Measurements from ENCODE around the gene NRG4. TPM values are rescaled to one million over a fixed set of nuclear protein-coding genes. Genes with fewer than 3 reads are reported as not detected.

NRG4 gene
- total RNA-seq, 2 experiments from 2014 or later, result not detected

GRCh38 chr15:75947092-75947491 lies 65.1 kb downstream of the NRG4 start:
- no peak for DNase-seq
- Mint-ChIP-seq H3K9me3 (ENCODE audit: low read depth) (no peaks in the 10 kb centered on the region), H3K36me3 (ENCODE audit: low read depth) (no peaks in the 10 kb centered on the region), H3K4me1 (no peaks in the 10 kb centered on the region), H3K4me3 (no peak overlapping the region), H3K27ac (no peak overlapping the region), H3K27me3 (peaks cover 24% of the 10 kb centered on the region)
- intact Hi-C loops (cut with DNase I, micrococcal nuclease), result no loop called here
- CTCF ChIA-PET, result no interaction called here
- no peak for ATAC-seq
- POLR2A ChIA-PET, result no interaction called here

GRCh38 chr15:75945953-75946352 lies 66.3 kb downstream of the NRG4 start:
- DNase-seq (no peak), ATAC-seq (no peak)
- CTCF ChIA-PET, result no interaction called here
- POLR2A ChIA-PET, result no interaction called here
- Mint-ChIP-seq H3K4me1 (no peaks in the 10 kb centered on the region), H3K27ac (no peak overlapping the region), H3K27me3 (peaks cover 18% of the 10 kb centered on the region), H3K4me3 (no peak overlapping the region), H3K36me3 (ENCODE audit: low read depth) (no peaks in the 10 kb centered on the region), H3K9me3 (ENCODE audit: low read depth) (no peaks in the 10 kb centered on the region)
- intact Hi-C loops (cut with DNase I, micrococcal nuclease), result no loop called here

- no peak overlapping the region for H3K4me3 Mint-ChIP-seq
- intact Hi-C loops (cut with DNase I, micrococcal nuclease), result no loop called here
- ATAC-seq (no peak), DNase-seq (no peak)
- H3K36me3 Mint-ChIP-seq (ENCODE audit: low read depth), result no peaks in the 10 kb centered on the region
- H3K27ac Mint-ChIP-seq, result no peak overlapping the region
- ChIA-PET POLR2A (no interaction called here), CTCF (no interaction called here)
- no peaks in the 10 kb centered on the region for H3K4me1 Mint-ChIP-seq
- peaks cover 14% of the 10 kb centered on the region for H3K27me3 Mint-ChIP-seq
- peaks cover 9% of the 10 kb centered on the region for H3K9me3 Mint-ChIP-seq (ENCODE audit: low read depth)
Measured at GRCh38 chr15:75943713-75944215, 68.5 kb downstream of the NRG4 start.

- peaks cover 14% of the 10 kb centered on the region for H3K9me3 Mint-ChIP-seq (ENCODE audit: low read depth)
- H3K4me1 Mint-ChIP-seq, result no peaks in the 10 kb centered on the region
- POLR2A ChIA-PET, result no interaction called here
- CTCF ChIA-PET, result no interaction called here
- H3K36me3 Mint-ChIP-seq (ENCODE audit: low read depth), result peaks cover 5% of the 10 kb centered on the region
- H3K4me3 Mint-ChIP-seq, result no peak overlapping the region
- no peak for DNase-seq
- ATAC-seq, result no peak
- intact Hi-C loops (cut with DNase I, micrococcal nuclease), result no loop called here
- H3K27me3 Mint-ChIP-seq, result peaks cover 14% of the 10 kb centered on the region
- no peak overlapping the region for H3K27ac Mint-ChIP-seq
Measured at GRCh38 chr15:75943246-75943645, 69.0 kb downstream of the NRG4 start.

GRCh38 chr15:75942464-75942863 lies 69.8 kb downstream of the NRG4 start:
- DNase-seq (no peak), ATAC-seq (no peak)
- peaks cover 11% of the 10 kb centered on the region for H3K27me3 Mint-ChIP-seq
- intact Hi-C loops (cut with DNase I, micrococcal nuclease), result no loop called here
- peaks cover 21% of the 10 kb centered on the region for H3K9me3 Mint-ChIP-seq (ENCODE audit: low read depth)
- H3K36me3 Mint-ChIP-seq (ENCODE audit: low read depth), result peaks cover 13% of the 10 kb centered on the region
- no peak overlapping the region for H3K27ac Mint-ChIP-seq
- POLR2A ChIA-PET, result no interaction called here
- CTCF ChIA-PET, result no interaction called here
- no peaks in the 10 kb centered on the region for H3K4me1 Mint-ChIP-seq
- no peak overlapping the region for H3K4me3 Mint-ChIP-seq

- ATAC-seq (no peak), DNase-seq (no peak)
- Mint-ChIP-seq H3K27ac (no peak overlapping the region), H3K27me3 (no peaks in the 10 kb centered on the region), H3K4me3 (no peak overlapping the region), H3K36me3 (ENCODE audit: low read depth) (peaks cover 44% of the 10 kb centered on the region), H3K4me1 (peaks cover 13% of the 10 kb centered on the region), H3K9me3 (ENCODE audit: low read depth) (no peaks in the 10 kb centered on the region)
- intact Hi-C loops (cut with DNase I, micrococcal nuclease), result no loop called here
- ChIA-PET CTCF (interaction anchor here (1.0 kb wide), 1 partner anchor 9 kb away, joined by 3 read pairs; no protein-coding TSS in a partner anchor), POLR2A (no interaction called here)
Measured at GRCh38 chr15:75930866-75931265, 81.4 kb downstream of the NRG4 start.

- Mint-ChIP-seq H3K36me3 (ENCODE audit: low read depth) (peaks cover 42% of the 10 kb centered on the region), H3K27me3 (no peaks in the 10 kb centered on the region), H3K4me1 (peaks cover 17% of the 10 kb centered on the region), H3K4me3 (no peak overlapping the region), H3K27ac (no peak overlapping the region), H3K9me3 (ENCODE audit: low read depth) (no peaks in the 10 kb centered on the region)
- CTCF ChIA-PET, result interaction anchor here (0.8 to 1.5 kb wide), 3 partner anchors 9 to 52 kb away, joined by 3 to 8 read pairs (median 3); no protein-coding TSS in a partner anchor
- DNase-seq (peak; percentile 9), ATAC-seq (no peak)
- intact Hi-C loops (cut with DNase I, micrococcal nuclease), result no loop called here
- POLR2A ChIA-PET, result no interaction called here
Measured at GRCh38 chr15:75929799-75930565, 82.2 kb downstream of the NRG4 start.

- H3K4me1 Mint-ChIP-seq, result peaks cover 18% of the 10 kb centered on the region
- no peaks in the 10 kb centered on the region for H3K27me3 Mint-ChIP-seq
- no peaks in the 10 kb centered on the region for H3K9me3 Mint-ChIP-seq (ENCODE audit: low read depth)
- intact Hi-C loops (cut with DNase I, micrococcal nuclease), result no loop called here
- ATAC-seq, result no peak
- no peak for DNase-seq
- H3K27ac Mint-ChIP-seq, result no peak overlapping the region
- H3K4me3 Mint-ChIP-seq, result no peak overlapping the region
- ChIA-PET POLR2A (no interaction called here), CTCF (interaction anchor here (0.8 to 1.5 kb wide), 2 partner anchors 9 to 54 kb away, joined by 3 to 8 read pairs; no protein-coding TSS in a partner anchor)
- H3K36me3 Mint-ChIP-seq (ENCODE audit: low read depth), result peaks cover 38% of the 10 kb centered on the region
Measured at GRCh38 chr15:75928680-75929608, 83.3 kb downstream of the NRG4 start.

GRCh38 chr15:75927601-75928000 lies 84.6 kb downstream of the NRG4 start:
- no peak overlapping the region for H3K4me3 Mint-ChIP-seq
- H3K4me1 Mint-ChIP-seq, result peaks cover 23% of the 10 kb centered on the region
- intact Hi-C loops (cut with DNase I, micrococcal nuclease), result no loop called here
- POLR2A ChIA-PET, result no interaction called here
- ATAC-seq (no peak), DNase-seq (no peak)
- H3K9me3 Mint-ChIP-seq (ENCODE audit: low read depth), result no peaks in the 10 kb centered on the region
- H3K36me3 Mint-ChIP-seq (ENCODE audit: low read depth), result peaks cover 37% of the 10 kb centered on the region
- no peak overlapping the region for H3K27ac Mint-ChIP-seq
- CTCF ChIA-PET, result no interaction called here
- no peaks in the 10 kb centered on the region for H3K27me3 Mint-ChIP-seq

- Mint-ChIP-seq H3K4me1 (peaks cover 28% of the 10 kb centered on the region), H3K27me3 (no peaks in the 10 kb centered on the region), H3K4me3 (no peak overlapping the region), H3K9me3 (ENCODE audit: low read depth) (no peaks in the 10 kb centered on the region), H3K27ac (no peak overlapping the region), H3K36me3 (ENCODE audit: low read depth) (peaks cover 39% of the 10 kb centered on the region)
- no peak for DNase-seq
- intact Hi-C loops (cut with DNase I, micrococcal nuclease), result no loop called here
- ATAC-seq, result no peak
- ChIA-PET CTCF (no interaction called here), POLR2A (no interaction called here)
Measured at GRCh38 chr15:75926931-75927330, 85.3 kb downstream of the NRG4 start.

GRCh38 chr15:75925440-75925839 lies 86.8 kb downstream of the NRG4 start:
- Mint-ChIP-seq H3K4me3 (no peak overlapping the region), H3K4me1 (peaks cover 26% of the 10 kb centered on the region), H3K9me3 (ENCODE audit: low read depth) (no peaks in the 10 kb centered on the region), H3K36me3 (ENCODE audit: low read depth) (peaks cover 31% of the 10 kb centered on the region), H3K27ac (peak overlapping the region; percentile 8), H3K27me3 (no peaks in the 10 kb centered on the region)
- ChIA-PET POLR2A (no interaction called here), CTCF (interaction anchor here (0.6 to 1.1 kb wide), 3 partner anchors 9 to 898 kb away, joined by 3 to 6 read pairs (median 4); no protein-coding TSS in a partner anchor)
- ATAC-seq (no peak), DNase-seq (no peak)
- intact Hi-C loops (cut with DNase I, micrococcal nuclease), result no loop called here

Measured in activated CD4-positive, alpha-beta T cell treated with anti-CD3 and anti-CD28 coated beads for 36 hours (primary cell).